HFFc6 (cell line): Measurements from ENCODE around the gene TBXAS1. TPM values are rescaled to one million over a fixed set of nuclear protein-coding genes. Genes with fewer than 3 reads are reported as not detected.

Experiments
- DNase-seq: peaks from one replicate; pipeline ENCODE4 v3.0.0-alpha.2; 2018
- H3K27ac Mint-ChIP-seq: 2 replicates; pipeline ENCODE4 v1.8.0; 2020; ENCODE audit warnings: mild to moderate bottlenecking, mixed read lengths
- H3K27me3 Mint-ChIP-seq: 2 replicates; pipeline ENCODE4 v1.8.0; 2021; ENCODE audit warnings: mild to moderate bottlenecking, moderate library complexity, mixed read lengths; ENCODE audit not compliant: insufficient read depth
- H3K36me3 Mint-ChIP-seq: 2 replicates; pipeline ENCODE4 v1.8.0; 2021; ENCODE audit warnings: low read depth, mixed read lengths
- H3K4me1 Mint-ChIP-seq: 2 replicates; pipeline ENCODE4 v1.8.0; 2020; ENCODE audit warnings: low read depth, mixed read lengths
- H3K4me3 Mint-ChIP-seq: 2 replicates; pipeline ENCODE4 v1.8.0; 2020; ENCODE audit warnings: mild to moderate bottlenecking, moderate library complexity, mixed read lengths
- H3K9me3 Mint-ChIP-seq: 2 replicates; pipeline ENCODE4 v1.8.0; 2020; ENCODE audit warnings: mild to moderate bottlenecking, mixed read lengths
- total RNA-seq, 6 experiments: library from RNA; stranded (reverse); fragmentation: NEBNext Ultra II Directional; extraction: Animal tissue kit (Norgen Biotek cat#: 25700); gene quantifications; 2 replicates in 1 of 6; 3 replicates in 5 of 6; pipeline ENCODE4 v1.2.3, GENCODE V29; 2021
- TF ChIP-seq, protein P1 (sequence below): fragments of 200-600 bp; sonication (generic); IDR thresholded peaks from 2 replicates; pipeline ENCODE4 v1.5.0; 2021; ENCODE audit warnings: antibody characterized with exemption, mild to moderate bottlenecking

TBXAS1 gene
- total RNA-seq, 6 experiments from 2014 or later: 0.47 to 1.8 (median 1.0) TPM

GRCh38 chr7:139825666-139826290, 3.3 kb upstream of the TBXAS1 start:
- DNase-seq: peak; percentile 23
- Mint-ChIP-seq H3K36me3 (no peaks in the 10 kb centered on the region), H3K27ac (no peak overlapping the region), H3K4me1 (peaks cover 6% of the 10 kb centered on the region), H3K9me3 (no peaks in the 10 kb centered on the region), H3K27me3 (peaks cover 20% of the 10 kb centered on the region; the same call in 1 of the 2 replicates), H3K4me3 (no peak overlapping the region)
- TF ChIP-seq, protein P1, sequence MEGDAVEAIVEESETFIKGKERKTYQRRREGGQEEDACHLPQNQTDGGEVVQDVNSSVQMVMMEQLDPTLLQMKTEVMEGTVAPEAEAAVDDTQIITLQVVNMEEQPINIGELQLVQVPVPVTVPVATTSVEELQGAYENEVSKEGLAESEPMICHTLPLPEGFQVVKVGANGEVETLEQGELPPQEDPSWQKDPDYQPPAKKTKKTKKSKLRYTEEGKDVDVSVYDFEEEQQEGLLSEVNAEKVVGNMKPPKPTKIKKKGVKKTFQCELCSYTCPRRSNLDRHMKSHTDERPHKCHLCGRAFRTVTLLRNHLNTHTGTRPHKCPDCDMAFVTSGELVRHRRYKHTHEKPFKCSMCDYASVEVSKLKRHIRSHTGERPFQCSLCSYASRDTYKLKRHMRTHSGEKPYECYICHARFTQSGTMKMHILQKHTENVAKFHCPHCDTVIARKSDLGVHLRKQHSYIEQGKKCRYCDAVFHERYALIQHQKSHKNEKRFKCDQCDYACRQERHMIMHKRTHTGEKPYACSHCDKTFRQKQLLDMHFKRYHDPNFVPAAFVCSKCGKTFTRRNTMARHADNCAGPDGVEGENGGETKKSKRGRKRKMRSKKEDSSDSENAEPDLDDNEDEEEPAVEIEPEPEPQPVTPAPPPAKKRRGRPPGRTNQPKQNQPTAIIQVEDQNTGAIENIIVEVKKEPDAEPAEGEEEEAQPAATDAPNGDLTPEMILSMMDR: no peak

DNA sequence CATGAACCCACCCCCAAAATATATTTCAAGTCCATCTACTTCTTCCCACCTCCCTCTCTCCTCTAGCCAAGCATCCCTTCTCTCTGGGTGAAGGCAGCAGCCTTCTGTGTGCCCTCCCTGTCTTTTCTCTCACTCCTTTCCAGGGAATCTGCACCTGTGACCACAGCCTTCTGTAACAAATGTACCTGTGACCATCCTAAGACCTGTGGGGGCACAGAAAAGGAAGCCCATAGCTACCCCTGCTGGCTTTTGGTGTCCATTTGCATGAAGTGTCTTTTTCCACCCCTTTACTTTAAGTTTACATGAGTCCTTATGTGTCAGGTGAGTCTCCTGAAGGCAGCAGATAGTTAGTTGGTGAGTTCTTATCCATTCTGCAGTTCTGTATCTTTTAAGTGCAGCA, 2.0 kb upstream of the TBXAS1 start:
- Mint-ChIP-seq H3K4me3 (no peak overlapping the region), H3K27ac (no peak overlapping the region), H3K9me3 (no peaks in the 10 kb centered on the region), H3K27me3 (peaks cover 28% of the 10 kb centered on the region), H3K4me1 (peaks cover 6% of the 10 kb centered on the region), H3K36me3 (no peaks in the 10 kb centered on the region)
- DNase-seq: no peak
- TF ChIP-seq, protein P1: no peak

- TF ChIP-seq, protein P1: no peak
- Mint-ChIP-seq H3K36me3 (no peaks in the 10 kb centered on the region), H3K4me3 (no peak overlapping the region), H3K4me1 (peaks cover 6% of the 10 kb centered on the region), H3K27me3 (peaks cover 30% of the 10 kb centered on the region), H3K9me3 (peaks cover 7% of the 10 kb centered on the region), H3K27ac (no peak overlapping the region)
- DNase-seq: no peak
Observed at GRCh38 chr7:139828446-139828845, 618 bp upstream of the TBXAS1 start.

DNA sequence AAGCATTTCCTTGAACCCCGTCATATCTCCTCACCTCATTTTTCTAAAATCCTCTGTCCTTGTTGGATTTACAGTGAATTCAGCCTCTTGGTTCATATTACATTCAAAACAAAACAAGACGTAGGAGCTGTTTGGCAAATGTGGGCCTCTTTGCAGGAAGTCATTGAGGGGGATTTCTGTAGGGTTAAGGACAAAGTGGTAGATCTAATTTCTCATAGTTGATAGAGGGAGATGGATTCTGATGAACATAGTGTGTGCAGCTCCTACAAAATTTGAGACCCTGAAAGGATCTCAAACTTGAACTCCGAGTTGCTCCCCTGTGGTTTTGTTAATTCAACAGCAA, 682 bp downstream of the TBXAS1 start:
- Mint-ChIP-seq H3K27me3 (peaks cover 30% of the 10 kb centered on the region), H3K4me3 (no peak overlapping the region), H3K36me3 (no peaks in the 10 kb centered on the region), H3K4me1 (peaks cover 6% of the 10 kb centered on the region), H3K9me3 (peaks cover 17% of the 10 kb centered on the region), H3K27ac (no peak overlapping the region)
- TF ChIP-seq, protein P1: no peak
- no peak for DNase-seq

DNA sequence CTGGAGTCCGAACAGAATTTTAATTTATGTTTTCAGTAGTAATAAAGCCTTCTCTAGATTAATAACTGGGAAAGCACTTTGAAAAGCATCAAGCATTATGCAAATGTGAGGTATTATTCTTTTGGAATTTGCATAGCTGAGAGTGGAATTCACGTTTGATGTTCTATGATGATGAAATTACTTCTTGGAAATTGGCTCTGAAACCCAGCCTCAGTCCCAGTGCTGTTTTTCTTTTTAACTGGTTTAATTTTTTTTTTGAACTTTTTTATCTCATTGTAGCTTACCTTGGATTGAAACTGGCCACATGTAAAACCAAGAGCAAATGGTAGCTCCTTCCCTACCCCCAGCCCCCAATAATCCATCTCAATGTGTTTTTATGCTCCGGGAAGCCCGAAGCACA, 1.2 kb downstream of the TBXAS1 start:
- Mint-ChIP-seq H3K4me3 (no peak overlapping the region), H3K27ac (no peak overlapping the region), H3K4me1 (peaks cover 6% of the 10 kb centered on the region), H3K9me3 (peaks cover 17% of the 10 kb centered on the region), H3K36me3 (no peaks in the 10 kb centered on the region), H3K27me3 (peaks cover 30% of the 10 kb centered on the region)
- TF ChIP-seq, protein P1: no peak
- no peak for DNase-seq
